H9 (cell line): Measurements from ENCODE around the gene PROX2. TPM values are rescaled to one million over a fixed set of nuclear protein-coding genes. Genes with fewer than 3 reads are reported as not detected.

ENCODE experiments used
- DNase-seq: peaks from one replicate; pipeline ENCODE4 v3.0.0-alpha.2; 2017
- H2AFZ ChIP-seq: one replicate; pipeline ENCODE4 v1.6.1; 2013; ENCODE audit warnings: mild to moderate bottlenecking, low read length, control low read depth, moderate library complexity
- H2AK5ac ChIP-seq: 2 replicates; pipeline ENCODE4 v1.6.1; 2013; ENCODE audit warnings: low read length, control low read depth, mixed read lengths; ENCODE audit not compliant: insufficient read length
- H2BK120ac ChIP-seq: one replicate; pipeline ENCODE4 v1.6.1; 2013; ENCODE audit warnings: low read depth, mild to moderate bottlenecking, low read length, control low read depth, inconsistent platforms; ENCODE audit not compliant: poor library complexity, severe bottlenecking
- H2BK12ac ChIP-seq: 2 replicates; pipeline ENCODE4 v1.6.1; 2013; ENCODE audit warnings: low read length, control low read depth, mixed read lengths, low read depth; ENCODE audit not compliant: insufficient read length
- H2BK15ac ChIP-seq: 2 replicates; pipeline ENCODE4 v1.6.1; 2013; ENCODE audit warnings: low read depth, low read length, control low read depth
- H2BK20ac ChIP-seq: one replicate; pipeline ENCODE4 v1.6.1; 2013; ENCODE audit warnings: low read depth, mild to moderate bottlenecking, low read length, control low read depth, inconsistent platforms; ENCODE audit not compliant: poor library complexity, severe bottlenecking
- H2BK5ac ChIP-seq: 2 replicates; pipeline ENCODE4 v1.6.1; 2013; ENCODE audit warnings: low read length, control low read depth, mixed read lengths; ENCODE audit not compliant: insufficient read length
- H3K14ac ChIP-seq: 2 replicates; pipeline ENCODE4 v1.6.1; 2013; ENCODE audit warnings: low read length, control low read depth; ENCODE audit not compliant: insufficient read depth
- H3K18ac ChIP-seq: 2 replicates; pipeline ENCODE4 v1.6.1; 2013; ENCODE audit warnings: low read depth, mild to moderate bottlenecking, mixed read lengths, low read length, control low read depth; ENCODE audit not compliant: insufficient read length
- H3K23ac ChIP-seq: 2 replicates; pipeline ENCODE4 v1.6.1; 2013; ENCODE audit warnings: low read length, control low read depth, mixed read lengths, low read depth; ENCODE audit not compliant: insufficient read length
- H3K23me2 ChIP-seq: 2 replicates; pipeline ENCODE4 v1.6.1; 2013; ENCODE audit warnings: low read depth, mild to moderate bottlenecking, mixed read lengths, low read length, control low read depth; ENCODE audit not compliant: insufficient read length, poor library complexity, severe bottlenecking
- H3K27ac ChIP-seq: 2 replicates; pipeline ENCODE4 v1.5.1; 2013; ENCODE audit warnings: low read length, control low read depth, mixed read lengths, low read depth; ENCODE audit not compliant: insufficient read length
- H3K27me3 ChIP-seq: 2 replicates; pipeline ENCODE4 v1.6.1; 2013; ENCODE audit warnings: low read length, control low read depth, inconsistent platforms; ENCODE audit not compliant: insufficient read depth
- H3K4ac ChIP-seq: 2 replicates; pipeline ENCODE4 v1.6.1; 2013; ENCODE audit warnings: low read depth, mild to moderate bottlenecking, control low read depth, inconsistent platforms, low read length, moderate library complexity
- H3K4me1 ChIP-seq: 2 replicates; pipeline ENCODE4 v1.6.1; 2013; ENCODE audit warnings: low read length, control low read depth, inconsistent platforms; ENCODE audit not compliant: insufficient read depth
- H3K4me2 ChIP-seq: 2 replicates; pipeline ENCODE4 v1.6.1; 2013; ENCODE audit warnings: low read length, control low read depth, mixed read lengths; ENCODE audit not compliant: insufficient read length, insufficient read depth
- H3K56ac ChIP-seq: 2 replicates; pipeline ENCODE4 v1.6.1; 2013; ENCODE audit warnings: low read depth, mild to moderate bottlenecking, mixed read lengths, low read length, control low read depth; ENCODE audit not compliant: insufficient read length
- H3K79me1 ChIP-seq: 2 replicates; pipeline ENCODE4 v1.6.1; 2013; ENCODE audit warnings: low read depth, mild to moderate bottlenecking, moderate library complexity, low read length, control low read depth, inconsistent platforms; ENCODE audit not compliant: insufficient read depth, poor library complexity, severe bottlenecking
- H3K79me2 ChIP-seq: 2 replicates; pipeline ENCODE4 v1.6.1; 2013; ENCODE audit warnings: low read length, control low read depth, inconsistent platforms; ENCODE audit not compliant: insufficient read depth
- H3K9ac ChIP-seq: 2 replicates; pipeline ENCODE4 v1.6.1; 2013; ENCODE audit warnings: low read length, control low read depth, mixed read lengths; ENCODE audit not compliant: insufficient read length; ENCODE audit errors: extremely low read depth
- H3K9me3 ChIP-seq: one replicate; pipeline ENCODE4 v1.6.1; 2013; ENCODE audit warnings: low read depth, low read length, inconsistent platforms; ENCODE audit not compliant: control insufficient read depth
- H3T11ph ChIP-seq: one replicate; pipeline ENCODE4 v1.6.1; 2013; ENCODE audit warnings: mild to moderate bottlenecking, low read length, control low read depth, inconsistent platforms
- H4K20me1 ChIP-seq: one replicate; pipeline ENCODE4 v1.6.1; 2013; ENCODE audit not compliant: control insufficient read depth, insufficient read length, insufficient read depth
- H4K5ac ChIP-seq: 2 replicates; pipeline ENCODE4 v1.6.1; 2013; ENCODE audit warnings: low read depth, mild to moderate bottlenecking, mixed read lengths, low read length, control low read depth; ENCODE audit not compliant: insufficient read length
- H4K8ac ChIP-seq: replicated peaks from 2 replicates; pipeline ENCODE4 v1.6.1; 2013; ENCODE audit warnings: low read length, control low read depth, mixed read lengths, low read depth; ENCODE audit not compliant: insufficient read length
- H4K91ac ChIP-seq: 2 replicates; pipeline ENCODE4 v1.6.1; 2013; ENCODE audit warnings: low read depth, mild to moderate bottlenecking, moderate library complexity, mixed read lengths, low read length, control low read depth; ENCODE audit not compliant: insufficient read length
- H3K27ac Mint-ChIP-seq, 3 experiments: 2 replicates in 2 of 3; 3 replicates in 1 of 3; pipeline ENCODE4 v1.8.0; 2020 to 2021; ENCODE audit warnings: mixed read lengths in 3 of 3, mild to moderate bottlenecking in 1 of 3, moderate library complexity in 1 of 3
- H3K27me3 Mint-ChIP-seq: 2 replicates; pipeline ENCODE4 v1.8.0; 2021; ENCODE audit warnings: low read depth, mild to moderate bottlenecking, moderate library complexity, mixed read lengths
- H3K36me3 Mint-ChIP-seq, 3 experiments: 2 replicates in 2 of 3; 3 replicates in 1 of 3; pipeline ENCODE4 v1.8.0; 2020 to 2021; ENCODE audit warnings: low read depth in 3 of 3, mixed read lengths in 3 of 3; ENCODE audit not compliant: insufficient read depth in 1 of 3
- H3K4me1 Mint-ChIP-seq, 2 experiments: 2 replicates each; pipeline ENCODE4 v1.8.0; 2020; ENCODE audit warnings: mixed read lengths in 2 of 2
- H3K4me3 Mint-ChIP-seq, 2 experiments: 2 replicates in 1 of 2; 3 replicates in 1 of 2; pipeline ENCODE4 v1.8.0; 2020 to 2021; ENCODE audit warnings: mild to moderate bottlenecking in 2 of 2, mixed read lengths in 2 of 2, moderate library complexity in 1 of 2
- H3K9me3 Mint-ChIP-seq, 2 experiments: 2 replicates in 1 of 2; 3 replicates in 1 of 2; pipeline ENCODE4 v1.8.0; 2020; ENCODE audit warnings: mild to moderate bottlenecking in 2 of 2, mixed read lengths in 2 of 2, moderate library complexity in 1 of 2
- WGBS: extraction: QIAGEN DNeasy Blood & Tissue Kit; methylation state at CpG from one replicate; pipeline ENCODE4 v1.1.7; 2013; ENCODE audit warnings: missing lambda C conversion rate, low lambda C conversion rate, mixed read lengths; ENCODE audit not compliant: insufficient read length; ENCODE audit errors: extremely low coverage; 5-methylcytosine and 5-hydroxymethylcytosine counted together
- total RNA-seq: library from RNA; stranded (reverse); gene quantifications from 2 replicates; pipeline ENCODE4 v1.2.1, GENCODE V29; 2021
- TF ChIP-seq, protein P1 (sequence below): fragments of 200-600 bp; sonication (generic); conservative IDR thresholded peaks from 3 replicates; pipeline ENCODE4 v1.8.0; 2021; ENCODE audit warnings: antibody characterized with exemption, mild to moderate bottlenecking

Gene PROX2
- total RNA-seq, 1 experiment from 2014 or later = not detected

DNA sequence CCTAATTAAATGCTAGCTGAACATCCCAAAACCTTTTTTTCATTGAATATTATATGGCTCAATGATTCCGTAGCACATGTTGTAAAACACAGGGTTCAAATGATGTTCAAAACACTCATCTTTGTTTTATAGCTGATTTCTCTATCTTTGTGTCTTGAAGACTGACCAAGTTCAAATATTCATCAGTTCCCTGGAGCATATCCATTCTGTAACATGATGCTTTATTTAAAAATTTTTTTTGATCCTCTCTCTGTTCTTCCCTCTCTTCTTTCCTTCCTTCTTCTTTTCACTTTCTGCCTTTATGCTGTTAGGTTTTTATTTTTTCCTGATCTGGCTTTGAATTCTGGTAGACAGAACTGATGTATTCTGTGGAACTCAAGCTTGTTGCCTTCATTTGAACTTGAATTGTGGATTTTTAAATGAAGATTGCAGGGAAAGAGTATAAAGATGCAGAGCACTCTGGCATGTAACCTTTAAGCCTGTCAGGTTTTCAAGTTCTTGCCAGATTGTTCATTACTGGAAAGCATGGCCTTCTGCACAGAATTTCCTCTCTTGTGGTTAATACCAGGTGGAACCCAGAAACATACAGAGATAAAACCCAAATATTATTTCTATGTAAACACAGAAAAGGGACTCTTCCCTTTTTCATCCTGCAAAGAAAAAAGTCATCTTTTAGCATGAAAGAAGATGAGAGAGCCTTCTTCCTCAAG, 39.5 kb downstream of the PROX2 start:
- H2BK12ac ChIP-seq = no peak overlapping the region
- no peaks in the 10 kb centered on the region for H3K9me3 Mint-ChIP-seq
- no peaks in the 10 kb centered on the region for H3K79me1 ChIP-seq
- no peak overlapping the region for H2BK20ac ChIP-seq
- H3K23me2 ChIP-seq = no peaks in the 10 kb centered on the region
- H3K4me3 Mint-ChIP-seq = no peak overlapping the region
- H3K4me1 Mint-ChIP-seq = no peaks in the 10 kb centered on the region
- H2BK5ac ChIP-seq = no peak overlapping the region
- TF ChIP-seq, protein P1, sequence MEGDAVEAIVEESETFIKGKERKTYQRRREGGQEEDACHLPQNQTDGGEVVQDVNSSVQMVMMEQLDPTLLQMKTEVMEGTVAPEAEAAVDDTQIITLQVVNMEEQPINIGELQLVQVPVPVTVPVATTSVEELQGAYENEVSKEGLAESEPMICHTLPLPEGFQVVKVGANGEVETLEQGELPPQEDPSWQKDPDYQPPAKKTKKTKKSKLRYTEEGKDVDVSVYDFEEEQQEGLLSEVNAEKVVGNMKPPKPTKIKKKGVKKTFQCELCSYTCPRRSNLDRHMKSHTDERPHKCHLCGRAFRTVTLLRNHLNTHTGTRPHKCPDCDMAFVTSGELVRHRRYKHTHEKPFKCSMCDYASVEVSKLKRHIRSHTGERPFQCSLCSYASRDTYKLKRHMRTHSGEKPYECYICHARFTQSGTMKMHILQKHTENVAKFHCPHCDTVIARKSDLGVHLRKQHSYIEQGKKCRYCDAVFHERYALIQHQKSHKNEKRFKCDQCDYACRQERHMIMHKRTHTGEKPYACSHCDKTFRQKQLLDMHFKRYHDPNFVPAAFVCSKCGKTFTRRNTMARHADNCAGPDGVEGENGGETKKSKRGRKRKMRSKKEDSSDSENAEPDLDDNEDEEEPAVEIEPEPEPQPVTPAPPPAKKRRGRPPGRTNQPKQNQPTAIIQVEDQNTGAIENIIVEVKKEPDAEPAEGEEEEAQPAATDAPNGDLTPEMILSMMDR = no peak
- H3K56ac ChIP-seq = no peak overlapping the region
- H3T11ph ChIP-seq = no peak overlapping the region
- H2AK5ac ChIP-seq = no peak overlapping the region
- no peak overlapping the region for H3K4me2 ChIP-seq
- H3K9ac ChIP-seq = no peak overlapping the region
- H2BK15ac ChIP-seq = no peak overlapping the region
- H3K4me1 ChIP-seq = no peaks in the 10 kb centered on the region
- no peak overlapping the region for H4K5ac ChIP-seq
- no peak for DNase-seq
- WGBS = no CpG with 5 or more reads among the region's 1 CpG
- H3K27me3 ChIP-seq = no peaks in the 10 kb centered on the region
- peaks cover 0 to 13% (median 10%) of the 10 kb centered on the region in 3 experiments; a peak in 5 of 7 replicates for H3K36me3 Mint-ChIP-seq
- no peak overlapping the region for H3K18ac ChIP-seq
- no peak overlapping the region for H3K23ac ChIP-seq
- H3K14ac ChIP-seq = no peak overlapping the region
- no peak overlapping the region for H4K8ac ChIP-seq
- no peaks in the 10 kb centered on the region for H4K20me1 ChIP-seq
- H4K91ac ChIP-seq = no peak overlapping the region
- H3K27me3 Mint-ChIP-seq = no peaks in the 10 kb centered on the region
- no peak overlapping the region for H3K4ac ChIP-seq
- no peak overlapping the region for H2BK120ac ChIP-seq
- no peak overlapping the region for H2AFZ ChIP-seq
- no peak overlapping the region; a peak in 1 of 7 replicates for H3K27ac Mint-ChIP-seq
- H3K27ac ChIP-seq = no peak overlapping the region
- no peaks in the 10 kb centered on the region for H3K79me2 ChIP-seq
- H3K9me3 ChIP-seq = no peaks in the 10 kb centered on the region
